Thyroid gland (tissue), 4 donors: ENCODE measurements around the gene TENM3.

Source experiments
- CTCF ChIP-seq, 6 experiments: fragments of 200-600 bp in 3 of 6; fragments of 450-650 bp in 3 of 6; sonication (generic) in 3 of 6; IDR thresholded peaks; one replicate each; pipeline ENCODE4 v1.5.1; 2016 to 2019; ENCODE audit warnings: antibody characterized with exemption in 6 of 6, mild to moderate bottlenecking in 2 of 6, inconsistent platforms in 1 of 6, moderate library complexity in 1 of 6
- POLR2A ChIP-seq, 2 donors: fragments of 450-650 bp; IDR thresholded peaks; one replicate each; pipeline ENCODE4 v1.6.1; 2017; ENCODE audit warnings: antibody characterized with exemption in 2 of 2, mild to moderate bottlenecking in 2 of 2, moderate library complexity in 1 of 2

GRCh38 chr4:182303847-182304246 lies 60.6 kb downstream of the TENM3 start:
- TF ChIP-seq CTCF (IDR thresholded peaks at IDR 0.05) (no peak), POLR2A (IDR thresholded peaks at IDR 0.05) (no peak)
